GM19099 (cell line): ENCODE results near the gene GIGYF1.

ENCODE experiments used
- POLR2A ChIP-seq: IDR thresholded peaks from 3 replicates; pipeline ENCODE4 v1.6.1; 2011; ENCODE audit warnings: low read depth; ENCODE audit not compliant: insufficient read length; ENCODE audit errors: extremely low read depth

Gene GIGYF1, protein sequence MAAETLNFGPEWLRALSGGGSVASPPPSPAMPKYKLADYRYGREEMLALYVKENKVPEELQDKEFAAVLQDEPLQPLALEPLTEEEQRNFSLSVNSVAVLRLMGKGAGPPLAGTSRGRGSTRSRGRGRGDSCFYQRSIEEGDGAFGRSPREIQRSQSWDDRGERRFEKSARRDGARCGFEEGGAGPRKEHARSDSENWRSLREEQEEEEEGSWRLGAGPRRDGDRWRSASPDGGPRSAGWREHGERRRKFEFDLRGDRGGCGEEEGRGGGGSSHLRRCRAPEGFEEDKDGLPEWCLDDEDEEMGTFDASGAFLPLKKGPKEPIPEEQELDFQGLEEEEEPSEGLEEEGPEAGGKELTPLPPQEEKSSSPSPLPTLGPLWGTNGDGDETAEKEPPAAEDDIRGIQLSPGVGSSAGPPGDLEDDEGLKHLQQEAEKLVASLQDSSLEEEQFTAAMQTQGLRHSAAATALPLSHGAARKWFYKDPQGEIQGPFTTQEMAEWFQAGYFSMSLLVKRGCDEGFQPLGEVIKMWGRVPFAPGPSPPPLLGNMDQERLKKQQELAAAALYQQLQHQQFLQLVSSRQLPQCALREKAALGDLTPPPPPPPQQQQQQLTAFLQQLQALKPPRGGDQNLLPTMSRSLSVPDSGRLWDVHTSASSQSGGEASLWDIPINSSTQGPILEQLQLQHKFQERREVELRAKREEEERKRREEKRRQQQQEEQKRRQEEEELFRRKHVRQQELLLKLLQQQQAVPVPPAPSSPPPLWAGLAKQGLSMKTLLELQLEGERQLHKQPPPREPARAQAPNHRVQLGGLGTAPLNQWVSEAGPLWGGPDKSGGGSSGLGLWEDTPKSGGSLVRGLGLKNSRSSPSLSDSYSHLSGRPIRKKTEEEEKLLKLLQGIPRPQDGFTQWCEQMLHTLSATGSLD (N-terminal part only)

DNA sequence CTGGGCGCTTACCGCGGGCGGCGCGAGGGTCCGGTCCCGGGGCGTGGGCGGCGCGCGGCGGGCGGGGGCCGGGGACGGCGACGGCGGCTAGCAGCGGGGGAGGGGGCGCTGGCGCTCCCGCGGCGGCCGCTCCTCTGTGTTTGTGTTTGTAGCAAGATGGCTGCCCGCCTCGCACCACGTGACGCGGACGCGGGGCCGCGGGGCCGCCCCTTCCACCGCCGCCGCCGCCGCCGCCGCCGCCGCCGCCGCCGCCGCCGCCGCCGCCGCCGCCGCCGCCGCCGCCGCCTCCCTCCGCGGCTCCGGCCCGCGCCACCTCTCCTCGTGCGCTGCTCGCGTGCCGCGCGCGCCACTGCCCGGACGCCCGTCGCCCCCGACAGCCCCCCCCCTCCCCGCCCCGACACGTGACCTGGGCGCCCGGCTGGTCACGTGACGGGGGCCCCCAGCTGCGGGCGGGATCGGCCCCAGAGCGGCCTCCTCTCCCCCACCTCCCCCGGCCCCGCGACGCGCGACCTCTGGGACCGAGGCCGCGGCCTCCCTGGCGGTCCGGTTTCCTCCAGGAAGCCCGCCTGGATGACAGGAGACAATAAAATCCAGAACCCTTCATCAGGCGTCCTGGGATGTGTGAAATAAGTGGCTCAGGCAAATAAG is at the start of gene GIGYF1:
Gene GIGYF1 (minus strand): TSS at position 153 of the 648 bp plus-strand sequence. CDS start 6,012 bp downstream, outside the sequence.
- TF ChIP-seq POLR2A, result no peak

DNA sequence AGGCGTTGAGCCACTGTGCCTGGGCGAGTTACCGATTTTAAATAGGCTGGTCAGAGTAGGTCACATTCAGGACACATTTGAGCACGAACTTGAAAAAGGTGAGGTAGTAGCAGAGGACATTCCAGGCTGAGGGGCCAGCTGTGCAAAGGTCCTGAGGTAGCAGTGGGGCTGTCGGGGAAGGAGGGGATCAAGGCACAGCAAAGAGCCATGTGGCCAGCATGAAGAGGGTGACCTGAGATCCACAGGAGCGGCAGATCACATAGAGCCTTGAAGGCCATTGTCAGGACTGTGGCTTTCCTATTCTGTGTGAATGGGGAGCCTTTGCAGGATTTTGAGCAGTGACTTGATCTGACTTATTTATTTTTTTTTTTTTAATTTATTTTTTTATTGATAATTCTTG is 45.9 kb upstream of the GIGYF1 start:
- TF ChIP-seq POLR2A, result no peak

DNA sequence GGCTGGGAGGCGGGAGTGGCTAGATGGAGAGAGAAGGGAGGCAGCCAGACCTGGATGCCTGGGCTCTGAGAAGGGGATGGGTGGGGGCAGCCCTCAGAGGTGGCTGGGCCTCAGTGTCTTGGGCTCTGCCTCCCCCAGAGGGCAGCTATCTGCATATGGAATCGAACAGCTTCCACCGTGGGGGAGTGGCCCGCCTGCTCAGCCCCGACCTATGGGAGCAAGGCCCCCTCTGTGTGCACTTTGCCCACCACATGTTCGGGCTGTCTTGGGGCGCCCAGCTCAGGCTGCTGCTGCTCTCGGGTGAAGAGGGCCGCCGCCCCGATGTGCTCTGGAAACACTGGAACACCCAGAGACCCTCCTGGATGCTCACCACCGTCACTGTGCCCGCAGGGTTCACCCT is 42.6 kb upstream of the GIGYF1 start:
- TF ChIP-seq POLR2A, result no peak

DNA sequence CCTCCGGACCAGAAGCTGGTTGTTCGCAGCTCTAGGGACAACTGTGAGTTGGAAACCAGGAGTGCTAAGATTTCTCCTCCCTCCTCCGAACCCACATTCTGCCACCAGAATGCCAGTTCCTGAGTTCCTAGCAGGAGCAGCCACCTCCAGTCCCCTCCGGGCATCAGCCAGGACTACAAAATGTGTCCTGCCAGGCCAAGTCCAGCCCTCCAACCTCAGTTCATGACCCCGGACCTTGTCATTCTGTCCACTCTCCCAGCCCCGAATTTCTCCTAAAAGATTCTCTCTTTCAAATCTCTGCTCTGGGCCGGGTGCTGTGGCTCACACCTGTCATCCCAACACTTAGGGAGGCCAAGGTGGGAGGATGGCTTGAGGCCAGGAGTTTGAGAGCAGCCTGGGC is 41.7 kb upstream of the GIGYF1 start:
- TF ChIP-seq POLR2A, result no peak

DNA sequence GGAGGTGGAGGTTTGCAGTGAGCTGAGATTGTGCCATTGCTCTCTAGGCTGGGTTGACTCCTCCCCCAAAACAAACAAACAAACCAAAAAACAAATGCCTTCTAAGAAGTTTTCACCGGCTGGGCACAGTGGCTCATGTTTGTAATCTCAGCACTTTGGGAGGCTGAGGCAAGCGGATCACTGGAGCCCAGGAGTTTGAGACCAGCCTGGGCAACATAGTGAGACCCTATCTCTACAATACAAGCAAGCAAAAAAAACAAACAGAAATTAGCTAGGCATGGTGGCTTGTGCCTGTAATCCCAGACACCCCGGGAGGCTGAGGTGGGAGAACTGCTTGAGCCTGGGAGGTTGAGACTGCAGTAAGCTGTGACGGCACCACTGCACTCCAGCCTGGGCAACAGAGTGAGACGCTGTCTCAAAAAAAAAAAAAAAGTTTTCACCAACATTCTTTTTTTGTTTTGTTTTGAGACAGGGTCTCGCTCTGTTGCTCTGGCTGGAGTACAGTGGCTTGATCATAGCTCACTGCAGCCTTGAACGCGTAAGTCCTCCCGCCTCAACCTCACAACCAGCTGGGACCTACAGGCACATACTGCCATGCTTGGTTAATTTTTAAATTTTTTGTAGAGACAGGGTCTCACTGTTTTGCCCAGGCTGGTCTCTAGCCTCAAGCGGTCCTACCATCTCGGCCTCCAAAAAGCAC is 38.0 kb upstream of the GIGYF1 start:
- TF ChIP-seq POLR2A, result no peak

DNA sequence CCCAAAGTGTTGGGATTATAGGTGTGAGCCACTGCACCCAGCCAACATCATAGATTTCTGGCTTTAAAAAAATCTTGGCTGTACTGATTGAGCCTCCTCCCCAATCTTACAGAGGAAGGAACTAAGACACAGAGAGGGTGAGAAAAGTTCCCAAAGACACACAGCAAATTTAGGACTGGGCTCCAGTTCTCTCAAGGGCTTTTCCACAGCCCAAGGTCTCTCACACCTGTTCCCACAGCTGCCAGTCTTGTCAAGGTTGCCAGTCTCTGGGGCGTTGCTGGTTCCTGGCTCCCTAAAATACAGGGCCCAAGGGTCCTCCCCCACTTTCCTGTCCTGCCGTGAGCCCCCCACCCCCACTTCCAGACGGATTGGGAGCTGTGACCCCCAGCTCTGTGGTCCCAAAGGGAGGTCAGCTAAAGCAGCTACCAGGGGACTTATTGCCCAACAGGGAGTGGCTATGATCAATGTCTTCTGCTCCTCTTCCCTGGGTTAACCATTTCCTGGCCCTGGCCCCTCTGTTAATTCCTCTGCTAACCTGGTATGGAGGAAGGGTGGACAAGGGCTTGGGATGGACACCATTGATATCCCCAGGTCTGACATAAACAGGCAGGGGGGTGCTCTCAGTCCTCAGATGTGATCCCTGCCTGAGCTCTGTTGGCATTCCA is 36.2 kb upstream of the GIGYF1 start:
- no peak for TF ChIP-seq POLR2A

DNA sequence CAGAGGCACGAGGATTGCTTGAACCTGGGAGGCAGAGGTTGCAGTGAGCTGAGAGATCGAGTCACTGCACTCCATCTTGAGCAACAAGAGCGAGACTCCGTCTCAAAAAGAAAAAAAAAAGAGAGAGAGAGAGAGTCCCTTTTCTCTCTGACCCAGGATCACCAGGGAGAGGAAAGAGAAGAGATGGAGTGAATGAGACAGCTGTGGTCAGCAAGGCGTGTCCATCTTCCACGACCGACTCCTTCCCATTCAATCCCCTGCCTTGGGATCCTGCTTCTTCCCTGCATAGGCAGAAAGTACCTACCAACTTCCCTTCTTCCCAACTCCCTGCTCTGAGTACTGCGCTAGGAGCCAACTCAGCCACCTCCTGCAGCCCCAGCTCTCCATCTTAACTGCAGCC is 34.1 kb upstream of the GIGYF1 start:
- TF ChIP-seq POLR2A, result no peak

DNA sequence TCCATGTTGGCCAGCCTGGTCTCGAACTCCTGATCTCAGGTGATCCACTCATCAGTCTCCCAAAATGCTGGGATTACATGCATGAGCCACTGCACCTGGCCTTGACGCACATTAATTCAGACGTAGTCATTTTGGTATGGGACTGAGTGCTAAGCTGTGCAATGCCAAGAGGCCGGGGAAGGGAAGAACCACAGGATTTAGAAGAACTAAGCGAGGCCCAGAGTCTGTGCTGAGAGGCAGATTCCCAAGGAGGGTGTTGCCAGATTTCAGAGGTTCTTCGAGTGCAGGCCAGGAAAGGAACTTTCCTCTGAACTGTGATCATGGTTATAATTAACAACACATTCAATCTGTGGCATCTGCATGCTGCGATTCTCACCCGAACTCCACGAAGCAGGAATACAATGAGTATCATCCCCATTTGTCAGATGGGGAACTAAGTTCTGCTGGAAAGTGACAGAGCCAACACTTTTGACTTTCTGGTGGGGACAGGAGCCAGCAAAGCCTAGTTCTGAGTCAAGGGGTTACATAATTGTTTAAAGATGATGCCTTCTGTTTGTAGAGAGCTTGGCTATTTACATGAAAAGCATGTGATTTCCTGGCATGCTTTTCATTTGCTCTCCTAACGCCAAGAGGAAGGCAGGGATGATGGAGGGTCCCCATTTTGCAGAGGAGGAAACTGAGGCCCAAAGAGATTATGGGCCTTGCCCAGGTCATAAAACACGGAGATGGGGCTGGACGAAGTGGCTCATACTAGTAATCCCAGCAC is 33.1 kb upstream of the GIGYF1 start:
- TF ChIP-seq POLR2A, result no peak

DNA sequence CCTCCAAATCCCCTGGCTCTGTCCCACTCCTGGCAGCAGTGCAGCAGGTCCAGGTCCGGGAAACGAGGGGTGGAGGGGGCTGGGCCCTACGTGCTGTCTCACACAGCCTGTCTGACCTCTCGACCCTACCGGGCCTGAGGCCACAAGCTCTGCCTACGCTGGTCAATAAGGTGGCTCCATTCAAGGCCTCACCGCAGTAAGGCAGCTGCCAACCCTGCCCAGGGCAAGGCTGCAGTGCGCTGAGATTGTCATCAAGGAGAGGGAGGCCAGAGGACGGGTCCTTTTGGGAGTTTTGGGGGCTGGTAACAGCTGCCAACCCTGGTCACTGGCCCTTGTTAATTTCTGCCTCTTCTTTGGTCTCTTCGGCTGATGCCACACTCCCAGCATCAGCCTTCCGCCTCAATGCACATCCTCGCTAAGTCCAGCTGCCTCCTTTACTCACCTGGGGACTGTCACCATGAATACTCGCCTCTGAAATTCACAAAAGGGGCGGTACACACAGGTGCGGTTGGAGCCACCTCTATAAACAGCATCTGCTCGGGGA is 29.8 kb upstream of the GIGYF1 start:
- TF ChIP-seq POLR2A, result no peak

DNA sequence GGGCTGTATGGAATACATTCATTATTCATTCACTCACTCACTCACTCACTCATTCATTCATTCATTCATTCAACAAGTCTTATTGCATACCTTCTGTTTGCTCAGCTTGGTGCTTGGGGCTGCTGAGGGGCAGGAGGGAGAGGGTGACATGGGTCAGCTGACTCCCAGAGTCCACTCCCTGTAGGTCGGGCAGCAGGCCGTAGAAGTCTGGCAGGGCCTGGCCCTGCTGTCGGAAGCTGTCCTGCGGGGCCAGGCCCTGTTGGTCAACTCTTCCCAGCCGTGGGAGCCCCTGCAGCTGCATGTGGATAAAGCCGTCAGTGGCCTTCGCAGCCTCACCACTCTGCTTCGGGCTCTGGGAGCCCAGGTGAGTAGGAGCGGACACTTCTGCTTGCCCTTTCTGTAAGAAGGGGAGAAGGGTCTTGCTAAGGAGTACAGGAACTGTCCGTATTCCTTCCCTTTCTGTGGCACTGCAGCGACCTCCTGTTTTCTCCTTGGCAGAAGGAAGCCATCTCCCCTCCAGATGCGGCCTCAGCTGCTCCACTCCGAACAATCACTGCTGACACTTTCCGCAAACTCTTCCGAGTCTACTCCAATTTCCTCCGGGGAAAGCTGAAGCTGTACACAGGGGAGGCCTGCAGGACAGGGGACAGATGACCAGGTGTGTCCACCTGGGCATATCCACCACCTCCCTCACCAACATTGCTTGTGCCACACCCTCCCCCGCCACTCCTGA is 28.6 kb upstream of the GIGYF1 start:
- no peak for TF ChIP-seq POLR2A

DNA sequence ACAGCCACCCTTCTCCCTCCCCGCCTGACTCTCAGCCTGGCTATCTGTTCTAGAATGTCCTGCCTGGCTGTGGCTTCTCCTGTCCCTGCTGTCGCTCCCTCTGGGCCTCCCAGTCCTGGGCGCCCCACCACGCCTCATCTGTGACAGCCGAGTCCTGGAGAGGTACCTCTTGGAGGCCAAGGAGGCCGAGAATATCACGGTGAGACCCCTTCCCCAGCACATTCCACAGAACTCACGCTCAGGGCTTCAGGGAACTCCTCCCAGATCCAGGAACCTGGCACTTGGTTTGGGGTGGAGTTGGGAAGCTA is 27.4 kb upstream of the GIGYF1 start:
- TF ChIP-seq POLR2A, result no peak

DNA sequence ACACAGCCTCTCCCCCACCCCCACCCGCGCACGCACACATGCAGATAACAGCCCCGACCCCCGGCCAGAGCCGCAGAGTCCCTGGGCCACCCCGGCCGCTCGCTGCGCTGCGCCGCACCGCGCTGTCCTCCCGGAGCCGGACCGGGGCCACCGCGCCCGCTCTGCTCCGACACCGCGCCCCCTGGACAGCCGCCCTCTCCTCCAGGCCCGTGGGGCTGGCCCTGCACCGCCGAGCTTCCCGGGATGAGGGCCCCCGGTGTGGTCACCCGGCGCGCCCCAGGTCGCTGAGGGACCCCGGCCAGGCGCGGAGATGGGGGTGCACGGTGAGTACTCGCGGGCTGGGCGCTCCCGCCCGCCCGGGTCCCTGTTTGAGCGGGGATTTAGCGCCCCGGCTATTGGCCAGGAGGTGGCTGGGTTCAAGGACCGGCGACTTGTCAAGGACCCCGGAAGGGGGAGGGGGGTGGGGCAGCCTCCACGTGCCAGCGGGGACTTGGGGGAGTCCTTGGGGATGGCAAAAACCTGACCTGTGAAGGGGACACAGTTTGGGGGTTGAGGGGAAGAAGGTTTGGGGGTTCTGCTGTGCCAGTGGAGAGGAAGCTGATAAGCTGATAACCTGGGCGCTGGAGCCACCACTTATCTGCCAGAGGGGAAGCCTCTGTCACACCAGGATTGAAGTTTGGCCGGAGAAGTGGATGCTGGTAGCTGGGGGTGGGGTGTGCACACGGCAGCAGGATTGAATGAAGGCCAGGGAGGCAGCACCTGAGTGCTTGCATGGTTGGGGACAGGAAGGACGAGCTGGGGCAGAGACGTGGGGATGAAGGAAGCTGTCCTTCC is 26.8 kb upstream of the GIGYF1 start:
- no peak for TF ChIP-seq POLR2A

DNA sequence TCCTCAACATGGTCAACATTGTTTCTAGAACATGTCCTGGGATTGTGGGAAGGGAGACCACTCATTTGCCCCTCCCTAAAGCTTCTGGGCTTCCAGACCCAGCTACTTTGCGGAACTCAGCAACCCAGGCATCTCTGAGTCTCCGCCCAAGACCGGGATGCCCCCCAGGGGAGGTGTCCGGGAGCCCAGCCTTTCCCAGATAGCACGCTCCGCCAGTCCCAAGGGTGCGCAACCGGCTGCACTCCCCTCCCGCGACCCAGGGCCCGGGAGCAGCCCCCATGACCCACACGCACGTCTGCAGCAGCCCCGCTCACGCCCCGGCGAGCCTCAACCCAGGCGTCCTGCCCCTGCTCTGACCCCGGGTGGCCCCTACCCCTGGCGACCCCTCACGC is 26.2 kb upstream of the GIGYF1 start, which contains the start of gene EPO:
Gene EPO (plus strand): TSS at position 190 of the 392 bp plus-strand sequence. CDS start 513 bp downstream, outside the sequence.
- no peak for TF ChIP-seq POLR2A
